DOHH2 (cell line): Measurements from ENCODE around the gene CTBP1.

ENCODE experiments used
- EZH2phosphoT487 ChIP-seq: fragments of 200-600 bp; sonication (generic); IDR thresholded peaks from 2 replicates; pipeline ENCODE4 v1.6.1; 2017; ENCODE audit warnings: borderline replicate concordance, mild to moderate bottlenecking, antibody characterized with exemption, low read length, moderate library complexity, mixed read lengths
- TF ChIP-seq, protein P1 (sequence below): fragments of 200-600 bp; sonication (generic); IDR thresholded peaks from one replicate; pipeline ENCODE4 v1.5.1; 2014; ENCODE audit warnings: antibody characterized with exemption, mild to moderate bottlenecking, low read depth, low read length; ENCODE audit not compliant: poor library complexity, severe bottlenecking

DNA sequence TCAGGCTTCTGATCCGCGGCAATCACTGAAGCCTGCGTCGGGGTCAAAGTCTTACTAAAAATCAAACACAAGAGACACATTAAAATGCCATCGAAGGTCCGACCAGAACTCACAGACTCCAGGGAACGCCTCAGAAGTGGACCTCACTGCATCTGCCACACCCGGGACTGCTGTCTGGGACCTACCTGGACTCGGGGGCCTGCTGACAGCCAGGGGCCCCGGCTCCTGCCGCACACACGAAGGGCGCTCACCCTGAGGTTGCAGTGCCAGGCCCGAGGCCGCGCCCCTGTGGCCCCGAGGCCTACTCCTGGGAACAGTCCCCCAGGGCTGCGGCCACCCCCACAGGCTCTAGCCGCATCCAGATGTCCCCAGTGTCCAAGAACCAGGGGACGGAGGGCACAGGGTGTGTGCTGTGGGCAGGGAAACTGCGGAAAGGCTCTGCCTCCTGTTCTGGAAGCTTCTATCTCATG lies 7.4 kb downstream of the CTBP1 start:
- TF ChIP-seq, protein P1, sequence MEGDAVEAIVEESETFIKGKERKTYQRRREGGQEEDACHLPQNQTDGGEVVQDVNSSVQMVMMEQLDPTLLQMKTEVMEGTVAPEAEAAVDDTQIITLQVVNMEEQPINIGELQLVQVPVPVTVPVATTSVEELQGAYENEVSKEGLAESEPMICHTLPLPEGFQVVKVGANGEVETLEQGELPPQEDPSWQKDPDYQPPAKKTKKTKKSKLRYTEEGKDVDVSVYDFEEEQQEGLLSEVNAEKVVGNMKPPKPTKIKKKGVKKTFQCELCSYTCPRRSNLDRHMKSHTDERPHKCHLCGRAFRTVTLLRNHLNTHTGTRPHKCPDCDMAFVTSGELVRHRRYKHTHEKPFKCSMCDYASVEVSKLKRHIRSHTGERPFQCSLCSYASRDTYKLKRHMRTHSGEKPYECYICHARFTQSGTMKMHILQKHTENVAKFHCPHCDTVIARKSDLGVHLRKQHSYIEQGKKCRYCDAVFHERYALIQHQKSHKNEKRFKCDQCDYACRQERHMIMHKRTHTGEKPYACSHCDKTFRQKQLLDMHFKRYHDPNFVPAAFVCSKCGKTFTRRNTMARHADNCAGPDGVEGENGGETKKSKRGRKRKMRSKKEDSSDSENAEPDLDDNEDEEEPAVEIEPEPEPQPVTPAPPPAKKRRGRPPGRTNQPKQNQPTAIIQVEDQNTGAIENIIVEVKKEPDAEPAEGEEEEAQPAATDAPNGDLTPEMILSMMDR, result no peak
- no peak for TF ChIP-seq EZH2phosphoT487
